Ovary (tissue), 9 donors: ENCODE measurements around the gene STARD7. TPM values are rescaled to one million over a fixed set of nuclear protein-coding genes. Genes with fewer than 3 reads are reported as not detected.

Source experiments
- DNase-seq, 5 donors: peaks; one replicate each; pipeline ENCODE4 v3.0.0-alpha.2; 2019 to 2020
- H3K27ac ChIP-seq, 2 donors: fragments of 200-600 bp; one replicate each; pipeline versions ENCODE4 v1.5.1 to v1.8.0; 2019 to 2022
- H3K27me3 ChIP-seq: fragments of 200-600 bp; one replicate; pipeline ENCODE4 v1.8.0; 2022
- H3K36me3 ChIP-seq: fragments of 200-600 bp; sonication (generic); one replicate; pipeline ENCODE4 v1.5.1; 2019
- H3K4me1 ChIP-seq: one replicate; pipeline ENCODE4 v1.8.1; 2013; ENCODE audit warnings: mild to moderate bottlenecking, moderate library complexity; ENCODE audit not compliant: insufficient read depth
- H3K4me3 ChIP-seq: fragments of 200-600 bp; sonication (generic); one replicate; pipeline ENCODE4 v1.5.1; 2017
- H3K9me3 ChIP-seq, 2 donors: fragments of 200-600 bp in 1 of 2; sonication (generic) in 1 of 2; one replicate each; pipeline versions ENCODE4 v1.5.1 to v1.8.1; 2013 to 2019; ENCODE audit warnings: mild to moderate bottlenecking in 1 of 2, moderate library complexity in 1 of 2
- EP300 ChIP-seq: sonication (generic); formaldehyde crosslinking; IDR thresholded peaks from one replicate; pipeline ENCODE4 v1.6.1; 2017; ENCODE audit warnings: antibody characterized with exemption
- POLR2A ChIP-seq: fragments of 450-650 bp; IDR thresholded peaks from one replicate; pipeline ENCODE4 v1.6.1; 2017; ENCODE audit warnings: antibody characterized with exemption, mild to moderate bottlenecking, moderate library complexity
- WGBS, 3 donors: extraction: QIAGEN DNeasy Blood & Tissue Kit in 1 of 3; methylation state at CpG; one replicate each; pipeline versions ENCODE4 v1.1.5 to v1.1.7; 2013 to 2017; 5-methylcytosine and 5-hydroxymethylcytosine counted together
- intact Hi-C, 4 donors: fragments of 100-400 bp; cut with DNase I; formaldehyde crosslinking; loops; one replicate each; pipeline versions ENCODE4 v1.11.0 to v1.15.1; 2022 to 2023
- polyA plus RNA-seq, 2 donors: library from polyadenylated mRNA; stranded (reverse); fragments of 200-250 nt in 1 of 2; fragments of 350-450 nt in 1 of 2; fragmentation: Illumina TruSeq in 1 of 2; extraction: RNeasy Lipid Tissue Mini Kit (QIAGEN cat#74804) in 1 of 2; gene quantifications; one replicate each; pipeline ENCODE4 v1.2.3, GENCODE V29; 2013 to 2014
- total RNA-seq, 7 donors: library from RNA; depleted of rRNA in 2 of 7; stranded (reverse); fragments of >200 nt in 2 of 7; fragmentation: NEBNext Ultra II Directional in 3 of 7; extraction: Animal tissue kit (Norgen Biotek cat#: 25700) in 3 of 7; gene quantifications; one replicate each; pipeline versions ENCODE4 v1.1.0 to v1.2.4, GENCODE V29; 2016 to 2023
- TF ChIP-seq, protein P1 (sequence below), 3 donors: fragments of 450-650 bp in 2 of 3; fragments of 200-600 bp in 1 of 3; IDR thresholded peaks; one replicate each; pipeline versions ENCODE4 v1.5.1 to v1.8.0; 2016 to 2022; ENCODE audit warnings: antibody characterized with exemption in 3 of 3, mild to moderate bottlenecking in 1 of 3
- donor health status: DM: no; HTN: no; CAD: no; lungs with moderate emphysema.
- donor health status: DM: no; HTN: no; CAD: no.
- donor health status: Bipolar disorder and iron deficiency.
- donor health status: DM: yes; HTN: yes; CAD: no.
- donor health status: DM: no; HTN: no; CAD: no.
- donor health status: DM: yes; HTN: yes; CAD: no.

The STARD7 gene
- total and polyA plus RNA-seq, 9 donors: 32.7 to 90.9 (median 73.8) TPM

DNA sequence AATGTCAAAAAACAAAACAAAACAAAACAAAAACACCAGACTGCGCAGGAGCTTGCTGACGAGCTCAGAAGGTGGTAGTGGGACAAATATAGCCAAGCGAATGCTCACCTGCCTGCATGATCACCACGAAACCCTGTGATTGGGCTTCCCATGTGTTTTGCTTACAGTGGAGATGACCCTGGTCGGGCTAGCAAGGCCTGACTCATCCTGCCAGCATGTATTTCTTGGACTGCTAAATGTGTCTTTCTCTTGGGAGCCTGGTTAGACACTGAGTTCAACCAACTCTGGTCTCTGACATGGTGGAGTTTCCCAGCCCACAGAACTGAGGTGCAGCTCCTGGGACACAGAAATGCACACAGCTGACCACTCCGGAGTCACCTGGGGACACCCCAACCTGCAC lies 32.7 kb downstream of the STARD7 start:
- Histone ChIP-seq H3K4me3 (no peak overlapping the region), H3K36me3 (no peaks in the 10 kb centered on the region), H3K27ac (no peak overlapping the region), H3K9me3 (no peaks in the 10 kb centered on the region), H3K27me3 (no peaks in the 10 kb centered on the region), H3K4me1 (no peaks in the 10 kb centered on the region)
- TF ChIP-seq POLR2A (no peak), EP300 (no peak)
- 71 to 75% (median 72%) methylated on average over 6 of the region's 6 CpGs for whole genome bisulfite sequencing, 3 donors
- no peak for DNase-seq
- intact Hi-C loops: loop anchor here in 1 of 4 donors (10.0 kb wide), 2 partner anchors 151 to 181 kb away; partner anchors contain the start of gene ANKRD36C

DNA sequence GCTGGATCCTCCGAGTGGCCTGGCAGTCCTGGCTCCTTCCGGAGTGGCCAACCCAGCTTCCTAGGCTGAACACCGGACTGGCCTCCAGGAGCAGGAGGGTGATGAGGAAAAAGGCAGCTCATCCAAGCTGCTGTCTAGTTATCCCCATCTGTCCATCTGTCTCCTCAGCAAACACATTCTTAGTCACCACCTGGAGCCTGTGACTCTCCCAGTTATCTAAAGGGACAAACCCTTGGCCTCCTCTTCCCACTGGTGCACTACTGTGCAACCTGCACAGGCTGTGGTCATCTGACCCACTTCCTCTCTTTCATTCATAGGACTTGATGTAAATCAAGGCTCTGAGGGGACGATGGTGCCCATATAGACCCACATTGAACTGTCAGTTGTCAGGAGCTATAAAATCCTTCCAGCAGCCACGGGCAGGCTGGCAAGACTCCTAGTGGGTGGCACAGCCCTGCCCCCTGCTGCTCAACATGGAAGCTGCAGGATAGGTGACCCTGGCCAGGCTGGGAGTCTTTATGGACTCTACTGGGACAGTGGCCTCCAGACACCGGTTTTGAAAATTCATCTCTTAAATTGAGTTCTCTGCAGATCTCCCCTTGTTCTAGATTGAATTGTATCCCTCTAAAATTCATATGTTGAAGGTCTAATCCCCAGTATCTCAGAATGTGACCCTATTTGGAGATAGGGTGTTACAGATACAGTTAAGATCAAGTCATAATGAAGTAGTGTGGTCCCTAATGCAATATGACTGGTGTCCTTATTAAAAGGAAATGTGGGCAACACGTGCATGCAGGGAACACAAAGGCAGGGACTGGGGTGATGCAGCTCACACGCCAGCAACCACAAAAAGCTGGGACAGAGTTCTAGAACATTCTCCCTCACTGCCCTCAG lies 34.1 kb downstream of the STARD7 start:
- TF ChIP-seq, protein P1, sequence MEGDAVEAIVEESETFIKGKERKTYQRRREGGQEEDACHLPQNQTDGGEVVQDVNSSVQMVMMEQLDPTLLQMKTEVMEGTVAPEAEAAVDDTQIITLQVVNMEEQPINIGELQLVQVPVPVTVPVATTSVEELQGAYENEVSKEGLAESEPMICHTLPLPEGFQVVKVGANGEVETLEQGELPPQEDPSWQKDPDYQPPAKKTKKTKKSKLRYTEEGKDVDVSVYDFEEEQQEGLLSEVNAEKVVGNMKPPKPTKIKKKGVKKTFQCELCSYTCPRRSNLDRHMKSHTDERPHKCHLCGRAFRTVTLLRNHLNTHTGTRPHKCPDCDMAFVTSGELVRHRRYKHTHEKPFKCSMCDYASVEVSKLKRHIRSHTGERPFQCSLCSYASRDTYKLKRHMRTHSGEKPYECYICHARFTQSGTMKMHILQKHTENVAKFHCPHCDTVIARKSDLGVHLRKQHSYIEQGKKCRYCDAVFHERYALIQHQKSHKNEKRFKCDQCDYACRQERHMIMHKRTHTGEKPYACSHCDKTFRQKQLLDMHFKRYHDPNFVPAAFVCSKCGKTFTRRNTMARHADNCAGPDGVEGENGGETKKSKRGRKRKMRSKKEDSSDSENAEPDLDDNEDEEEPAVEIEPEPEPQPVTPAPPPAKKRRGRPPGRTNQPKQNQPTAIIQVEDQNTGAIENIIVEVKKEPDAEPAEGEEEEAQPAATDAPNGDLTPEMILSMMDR (IDR thresholded peaks at IDR 0.05): peak; percentile 29 to 34 (median 33)
- no peak for TF ChIP-seq EP300
- no peak overlapping the region for H3K27ac ChIP-seq
- no peaks in the 10 kb centered on the region for H3K4me1 ChIP-seq
- no peaks in the 10 kb centered on the region for H3K9me3 ChIP-seq
- H3K36me3 ChIP-seq: no peaks in the 10 kb centered on the region
- intact Hi-C loops: loop anchor here in 1 of 4 donors (5.0 to 10.0 kb wide), 3 partner anchors 42 to 180 kb away; partner anchors contain the start of gene ANKRD36C
- peak; percentile 30 to 72 (median 49) for DNase-seq
- H3K4me3 ChIP-seq: no peak overlapping the region
- WGBS, 3 donors: 45 to 47% (median 46%) methylated on average over 8 of the region's 8 CpGs
- no peaks in the 10 kb centered on the region for H3K27me3 ChIP-seq

DNA sequence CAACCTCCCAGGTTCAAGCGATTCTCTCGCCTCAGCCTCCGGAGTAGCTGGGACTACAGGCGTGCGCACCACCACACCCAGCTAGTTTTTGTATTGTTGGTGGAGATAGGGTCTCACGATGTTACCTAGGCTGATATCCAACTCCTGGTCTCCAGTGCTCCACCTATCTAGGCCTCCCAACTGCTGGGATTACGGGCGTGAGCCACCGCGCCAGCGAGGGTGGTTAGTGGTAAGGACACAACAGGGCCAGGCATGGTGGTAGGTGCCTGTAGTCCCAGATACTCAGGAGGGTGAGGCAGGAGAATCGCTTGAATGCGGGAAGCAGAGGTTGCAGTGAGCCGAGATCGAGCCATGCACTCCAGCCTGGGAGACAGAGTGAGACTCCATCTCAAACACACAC lies 36.8 kb downstream of the STARD7 start:
- Histone ChIP-seq H3K27ac (no peak overlapping the region), H3K4me1 (no peaks in the 10 kb centered on the region), H3K4me3 (no peak overlapping the region), H3K36me3 (no peaks in the 10 kb centered on the region), H3K9me3 (no peaks in the 10 kb centered on the region), H3K27me3 (no peaks in the 10 kb centered on the region)
- TF ChIP-seq POLR2A (no peak), EP300 (no peak)
- TF ChIP-seq, protein P1 (IDR thresholded peaks at IDR 0.05): no peak
- DNase-seq: no peak
- WGBS, 3 donors: 88 to 96% (median 92%) methylated on average over 15 of the region's 15 CpGs
- intact Hi-C loops: loop anchor here in 1 of 4 donors (5.0 to 10.0 kb wide), 3 partner anchors 40 to 177 kb away; partner anchors contain the start of gene ANKRD36C

DNA sequence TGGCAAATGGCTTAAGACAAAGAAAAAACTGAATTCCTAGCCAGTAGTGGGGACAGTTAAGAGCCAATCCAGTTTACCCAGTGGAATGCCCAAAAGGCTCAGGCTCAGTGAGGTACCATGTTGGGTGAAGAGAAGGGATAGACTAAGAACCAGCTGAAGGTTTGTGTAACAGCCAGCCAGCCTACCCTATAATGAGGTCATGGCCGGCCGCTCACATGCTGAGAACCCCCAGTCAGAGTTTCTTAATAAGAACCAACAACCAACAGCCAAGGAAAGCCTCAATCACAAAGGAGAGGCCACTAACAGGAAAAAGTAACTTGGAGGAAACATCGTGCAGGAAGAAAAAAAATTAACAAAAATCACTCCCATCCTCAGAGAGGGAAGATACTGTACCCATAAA lies 38.0 kb downstream of the STARD7 start:
- intact Hi-C loops: loop anchor here in 1 of 4 donors (5.0 to 10.0 kb wide), 3 partner anchors 38 to 176 kb away; partner anchors contain the start of gene ANKRD36C
- Histone ChIP-seq H3K9me3 (no peaks in the 10 kb centered on the region), H3K4me3 (no peak overlapping the region), H3K4me1 (no peaks in the 10 kb centered on the region), H3K36me3 (no peaks in the 10 kb centered on the region), H3K27me3 (no peaks in the 10 kb centered on the region), H3K27ac (no peak overlapping the region)
- 86 to 92% (median 91%) methylated on average over 3 of the region's 3 CpGs for WGBS, 3 donors
- no peak for DNase-seq
- TF ChIP-seq POLR2A (no peak), EP300 (no peak)
- TF ChIP-seq, protein P1 (IDR thresholded peaks at IDR 0.05): no peak
